ENCODE measurements around the gene SLC30A1. TPM values are rescaled to one million over a fixed set of nuclear protein-coding genes. Genes with fewer than 3 reads are reported as not detected.

SLC30A1 gene
- total and polyA plus RNA-seq, 2 of the 13 experiments (the other 11 are each of a cell fraction or from before 2014, with no cell fraction given): 5.9 to 24.4 TPM

- TF ChIP-seq ZXDC (CRISPR knock-in tag; IDR thresholded peaks at IDR 0.05) (no peak), ZNF687 (CRISPR knock-in tag; IDR thresholded peaks at IDR 0.05) (peak; percentile 89), HOMEZ (CRISPR knock-in tag; IDR thresholded peaks at IDR 0.05; ENCODE audit: low read depth) (no peak), ZNF607 (CRISPR knock-in tag; IDR thresholded peaks at IDR 0.05; ENCODE audit: borderline replicate concordance) (peak; percentile 65; the same call in 1 of the 2 replicates), SIN3B (IDR thresholded peaks at IDR 0.05; ENCODE audit: low read length) (no peak), ZNF234 (CRISPR knock-in tag; conservative IDR thresholded peaks at IDR 0.05) (0 out of 2 replicates have a peak, but pooled peaks have one; percentile 79), ZBTB42 (CRISPR knock-in tag; IDR thresholded peaks at IDR 0.05) (peak; percentile 59), ZNF484 (CRISPR knock-in tag; IDR thresholded peaks at IDR 0.05; ENCODE audit: borderline replicate concordance, low read depth) (no peak), ZNF337 (CRISPR knock-in tag; IDR thresholded peaks at IDR 0.05; ENCODE audit: borderline replicate concordance, low read depth) (peak; percentile 65; the same call in 1 of the 2 replicates), ZBTB14 (CRISPR knock-in tag; IDR thresholded peaks at IDR 0.05) (no peak), TAF15 (IDR thresholded peaks at IDR 0.05; ENCODE audit: low read depth, low read length, poor library complexity, severe bottlenecking) (no peak), SIX4 (CRISPR knock-in tag; IDR thresholded peaks at IDR 0.05) (peak; percentile 75; the same call in 1 of the 2 replicates), ATRX (CRISPR knock-in tag; IDR thresholded peaks at IDR 0.05; ENCODE audit: borderline replicate concordance) (no peak), PATZ1 (CRISPR knock-in tag; IDR thresholded peaks at IDR 0.05) (peak; percentile 55), ZNF562 (CRISPR knock-in tag; IDR thresholded peaks at IDR 0.05; ENCODE audit: borderline replicate concordance) (no peak), EZH2 (conservative IDR thresholded peaks at IDR 0.05; ENCODE audit: low read depth, low read length) (no peak)
Observed at GRCh38 chr1:211577819-211578639, 932 bp downstream of the SLC30A1 start (continued).

Data from HepG2 (cell line).